Measurements from ENCODE around the gene STIMATE.

- no peak for TF ChIP-seq CTCF (IDR thresholded peaks at IDR 0.05 in 8 of 11, conservative IDR thresholded peaks at IDR 0.05 in 3 of 11)
- TF ChIP-seq POLR2AphosphoS5 (IDR thresholded peaks at IDR 0.05), result no peak
These were observed 67.9 kb downstream of the STIMATE start for GRCh38 chr3:52829482-52829881.

Measured in spleen (tissue), 7 donors.